B cell (primary cell): ENCODE measurements around the gene GSDMA.

Experiments used
- CTCF ChIP-seq: fragments of 200-600 bp; IDR thresholded peaks from one replicate; pipeline ENCODE4 v1.8.0; 2022; ENCODE audit warnings: antibody characterized with exemption, mild to moderate bottlenecking
- EZH2 ChIP-seq: IDR thresholded peaks from 2 replicates; pipeline ENCODE4 v1.6.1; 2012; ENCODE audit warnings: borderline replicate concordance, low read depth, mild to moderate bottlenecking, moderate library complexity, low read length; ENCODE audit not compliant: insufficient read depth, poor library complexity, severe bottlenecking

GRCh38 chr17:39995438-39995837, 32.6 kb downstream of the GSDMA start:
- TF ChIP-seq EZH2 = no peak
- no peak for TF ChIP-seq CTCF
